Right atrium auricular region (tissue), 2 donors: Measurements from ENCODE around the gene NT5DC1. TPM values are rescaled to one million over a fixed set of nuclear protein-coding genes. Genes with fewer than 3 reads are reported as not detected.

Experiments used
- DNase-seq: peaks from one replicate; pipeline ENCODE4 v3.0.0-alpha.2; 2019; ENCODE audit warnings: low spot score
- H3K27ac ChIP-seq, 2 donors: fragments of 200-600 bp; sonication (generic); 1 replicate in 1 of 2; 2 replicates in 1 of 2; pipeline ENCODE4 v1.5.1; 2016 to 2019
- H3K27me3 ChIP-seq, 2 donors: fragments of 200-600 bp; sonication (generic); one replicate each; pipeline versions ENCODE4 v1.5.1 to v1.6.0; 2017 to 2019
- H3K36me3 ChIP-seq: fragments of 200-600 bp; sonication (generic); one replicate; pipeline ENCODE4 v1.5.1; 2016
- H3K4me1 ChIP-seq, 2 donors: fragments of 200-600 bp; sonication (generic); one replicate each; pipeline versions ENCODE4 v1.5.1 to v1.6.0; 2017 to 2019
- H3K4me3 ChIP-seq, 2 donors: fragments of 200-600 bp; sonication (generic); 1 replicate in 1 of 2; 2 replicates in 1 of 2; pipeline ENCODE4 v1.5.1; 2017 to 2019; ENCODE audit warnings: mild to moderate bottlenecking in 1 of 2, moderate library complexity in 1 of 2
- H3K9me3 ChIP-seq, 2 donors: fragments of 200-600 bp; sonication (generic); one replicate each; pipeline ENCODE4 v1.5.1; 2019
- total RNA-seq, 2 donors: library from RNA; depleted of rRNA; stranded (reverse); fragments of >200 nt; gene quantifications; one replicate each; pipeline ENCODE4 v1.1.0, GENCODE V29; 2016
- TF ChIP-seq, protein P1 (sequence below), 2 donors: fragments of 200-600 bp; sonication (generic); IDR thresholded peaks; one replicate each; pipeline ENCODE4 v1.5.1; 2019; ENCODE audit warnings: antibody characterized with exemption in 2 of 2

Gene NT5DC1
- total RNA-seq, 2 donors from 2014 or later, result 11.2 to 22.6 TPM

DNA sequence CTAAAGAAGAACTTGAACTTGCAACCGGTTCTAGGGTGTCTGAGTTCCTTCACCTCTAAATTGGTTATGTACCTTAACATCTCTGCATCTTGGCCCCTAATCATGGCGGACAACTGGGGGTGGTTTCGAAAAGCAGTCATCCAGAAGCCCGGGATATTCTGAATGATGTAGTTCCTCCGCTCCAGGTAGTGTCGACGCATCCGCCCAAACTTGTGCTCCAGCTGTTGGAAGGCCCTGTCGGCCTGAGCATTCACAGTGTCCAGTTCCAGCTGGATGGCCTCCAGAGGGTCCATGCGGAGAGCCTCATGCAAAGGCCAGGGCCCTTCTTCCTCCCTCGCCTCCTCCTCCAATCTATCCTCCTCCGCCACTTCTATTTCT lies 178.2 kb downstream of the NT5DC1 start:
- no peak for DNase-seq
- Histone ChIP-seq H3K4me3 (peak overlapping the region; percentile 70 to 91), H3K27me3 (no peaks in the 10 kb centered on the region), H3K9me3 (no peaks in the 10 kb centered on the region), H3K4me1 (peaks cover 0 to 60% of the 10 kb centered on the region in 2 donors), H3K36me3 (peaks cover 6% of the 10 kb centered on the region), H3K27ac (peak overlapping the region; percentile 98 to 100)
- TF ChIP-seq, protein P1, sequence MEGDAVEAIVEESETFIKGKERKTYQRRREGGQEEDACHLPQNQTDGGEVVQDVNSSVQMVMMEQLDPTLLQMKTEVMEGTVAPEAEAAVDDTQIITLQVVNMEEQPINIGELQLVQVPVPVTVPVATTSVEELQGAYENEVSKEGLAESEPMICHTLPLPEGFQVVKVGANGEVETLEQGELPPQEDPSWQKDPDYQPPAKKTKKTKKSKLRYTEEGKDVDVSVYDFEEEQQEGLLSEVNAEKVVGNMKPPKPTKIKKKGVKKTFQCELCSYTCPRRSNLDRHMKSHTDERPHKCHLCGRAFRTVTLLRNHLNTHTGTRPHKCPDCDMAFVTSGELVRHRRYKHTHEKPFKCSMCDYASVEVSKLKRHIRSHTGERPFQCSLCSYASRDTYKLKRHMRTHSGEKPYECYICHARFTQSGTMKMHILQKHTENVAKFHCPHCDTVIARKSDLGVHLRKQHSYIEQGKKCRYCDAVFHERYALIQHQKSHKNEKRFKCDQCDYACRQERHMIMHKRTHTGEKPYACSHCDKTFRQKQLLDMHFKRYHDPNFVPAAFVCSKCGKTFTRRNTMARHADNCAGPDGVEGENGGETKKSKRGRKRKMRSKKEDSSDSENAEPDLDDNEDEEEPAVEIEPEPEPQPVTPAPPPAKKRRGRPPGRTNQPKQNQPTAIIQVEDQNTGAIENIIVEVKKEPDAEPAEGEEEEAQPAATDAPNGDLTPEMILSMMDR (IDR thresholded peaks at IDR 0.05), result no peak

DNA sequence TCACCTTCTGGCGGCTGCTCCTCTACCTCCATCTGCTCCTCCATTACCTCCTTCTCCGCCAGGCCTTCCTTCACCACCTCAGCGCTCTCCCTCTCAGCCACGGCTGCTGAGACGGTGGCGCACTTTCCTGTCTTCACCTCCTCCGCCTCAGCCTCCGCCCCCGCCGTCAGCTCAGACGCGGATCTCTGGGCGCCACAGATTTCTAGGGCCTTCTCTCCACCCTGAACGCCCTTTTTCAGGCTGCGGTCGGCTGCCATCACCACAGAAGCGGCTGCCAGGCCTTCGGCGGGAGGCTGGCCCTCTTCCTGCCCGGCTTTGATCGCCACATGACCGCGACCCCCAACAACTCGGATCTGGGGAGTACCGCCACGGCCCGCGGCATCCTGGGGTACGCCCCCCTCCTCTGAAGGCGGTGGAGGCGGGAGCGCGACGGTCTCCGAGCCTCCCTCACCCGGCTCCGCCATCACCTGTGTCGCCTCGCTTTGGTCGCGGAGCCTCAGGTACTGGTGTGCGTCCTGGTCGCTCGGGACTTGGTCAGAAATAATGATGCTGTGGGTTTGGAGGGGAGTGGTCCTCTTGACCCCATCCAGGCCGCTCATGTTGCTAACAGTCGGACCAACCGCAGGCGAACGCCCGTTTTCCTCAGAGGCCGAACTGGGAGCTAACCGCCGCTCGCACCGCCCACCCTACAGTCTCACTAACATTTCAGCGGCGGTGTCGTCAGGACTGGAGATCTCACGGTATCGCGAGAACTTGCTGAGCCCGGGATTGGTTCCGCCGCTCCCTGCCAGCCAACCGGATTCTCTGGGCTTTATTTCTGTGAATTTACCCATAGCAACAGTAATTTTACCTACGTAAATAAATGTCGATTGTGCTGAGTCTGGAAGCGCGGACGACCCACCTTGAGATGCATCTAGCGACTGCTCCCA lies 178.8 kb downstream of the NT5DC1 start, which contains the start of gene TSPYL1:
Gene TSPYL1, minus strand, starts transcription at position 699 of the 929 bp plus-strand sequence. Its CDS starts 100 bp downstream, at position 599.
- DNase-seq, result peak; percentile 98
- H3K27me3 ChIP-seq, result no peaks in the 10 kb centered on the region
- H3K4me1 ChIP-seq, result peaks cover 0 to 55% of the 10 kb centered on the region in 2 donors
- H3K9me3 ChIP-seq, result no peaks in the 10 kb centered on the region
- no peaks in the 10 kb centered on the region for H3K36me3 ChIP-seq
- peak within 1 kb of the TSS; percentile 98 to 100 for H3K27ac ChIP-seq
- TF ChIP-seq, protein P1 (IDR thresholded peaks at IDR 0.05), result no peak
- H3K4me3 ChIP-seq, result peak within 1 kb of the TSS; percentile 70 to 91

- H3K9me3 ChIP-seq, result no peaks in the 10 kb centered on the region
- H3K4me1 ChIP-seq, result peaks cover 0 to 47% of the 10 kb centered on the region in 2 donors
- H3K27ac ChIP-seq, result peak overlapping the region; percentile 98 to 100
- no peaks in the 10 kb centered on the region for H3K36me3 ChIP-seq
- no peak for DNase-seq
- H3K4me3 ChIP-seq, result peak overlapping the region; percentile 70 to 91
- TF ChIP-seq, protein P1 (IDR thresholded peaks at IDR 0.05), result no peak
- H3K27me3 ChIP-seq, result no peaks in the 10 kb centered on the region
Observed at GRCh38 chr6:116280161-116280932, 179.7 kb downstream of the NT5DC1 start.

GRCh38 chr6:116280933-116281316 lies 180.3 kb downstream of the NT5DC1 start:
- H3K9me3 ChIP-seq, result no peaks in the 10 kb centered on the region
- peak overlapping the region; percentile 98 to 100 for H3K27ac ChIP-seq
- no peak for DNase-seq
- no peaks in the 10 kb centered on the region for H3K27me3 ChIP-seq
- TF ChIP-seq, protein P1 (IDR thresholded peaks at IDR 0.05), result no peak
- H3K4me3 ChIP-seq, result peak overlapping the region in 1 of 2 donors; percentile 91
- no peaks in the 10 kb centered on the region for H3K36me3 ChIP-seq
- H3K4me1 ChIP-seq, result peaks cover 0 to 41% of the 10 kb centered on the region in 2 donors

GRCh38 chr6:116282698-116283097 lies 182.0 kb downstream of the NT5DC1 start:
- peaks cover 0 to 24% of the 10 kb centered on the region in 2 donors for H3K4me1 ChIP-seq
- H3K27ac ChIP-seq, result no peak overlapping the region
- H3K36me3 ChIP-seq, result no peaks in the 10 kb centered on the region
- no peaks in the 10 kb centered on the region for H3K27me3 ChIP-seq
- TF ChIP-seq, protein P1 (IDR thresholded peaks at IDR 0.05), result no peak
- no peak overlapping the region for H3K4me3 ChIP-seq
- DNase-seq, result no peak
- no peaks in the 10 kb centered on the region for H3K9me3 ChIP-seq
